Smooth muscle cell of trachea (primary cell): Measurements from ENCODE around the gene MAN2B2. TPM values are rescaled to one million over a fixed set of nuclear protein-coding genes. Genes with fewer than 3 reads are reported as not detected.

Source experiments
- total RNA-seq: library from RNA; depleted of rRNA; stranded (reverse); fragments of >200 nt; gene quantifications from 2 replicates; pipeline ENCODE4 v1.2.1, GENCODE V29; 2014

Gene MAN2B2
- total RNA-seq: 21.1 and 32.3 TPM in 2 replicates

DNA sequence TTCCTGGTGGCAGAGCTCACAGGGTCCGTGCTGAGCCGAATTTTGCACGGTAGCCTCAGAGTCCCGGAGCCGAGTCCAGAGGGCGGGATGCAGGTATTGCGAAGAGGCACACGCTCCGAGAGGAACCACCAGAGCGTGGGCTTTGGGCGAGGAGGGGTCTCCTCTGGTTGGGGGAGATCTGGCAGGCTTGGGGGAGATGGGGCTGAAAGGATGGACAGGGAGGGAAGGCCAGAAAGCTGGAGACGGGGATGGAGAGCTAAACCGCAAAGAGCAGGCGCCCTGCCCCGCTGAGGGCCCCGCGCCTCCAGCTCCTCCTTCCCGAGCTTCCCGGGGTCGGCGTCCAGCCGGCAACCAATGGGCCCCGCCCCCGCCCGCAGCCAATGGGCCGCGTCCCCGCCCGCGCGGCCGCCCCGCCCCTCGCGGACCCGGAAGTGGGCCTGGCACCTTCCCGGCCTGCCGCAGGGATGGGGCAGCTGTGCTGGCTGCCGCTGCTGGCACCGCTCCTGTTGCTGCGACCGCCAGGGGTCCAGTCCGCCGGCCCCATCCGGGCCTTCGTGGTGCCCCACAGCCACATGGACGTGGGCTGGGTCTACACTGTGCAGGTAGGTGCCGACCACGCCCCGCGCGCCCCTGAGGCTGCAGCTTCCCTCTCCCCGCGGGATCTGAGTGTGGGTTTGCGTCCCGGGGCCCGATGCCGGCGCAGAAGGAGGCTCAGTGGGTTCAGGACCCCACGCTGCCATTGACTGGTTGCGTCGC lies at the start of gene MAN2B2:
TSS of gene MAN2B2 (plus strand) at position 443 of the 756 bp plus-strand sequence. CDS start at position 465, 22 bp downstream.

DNA sequence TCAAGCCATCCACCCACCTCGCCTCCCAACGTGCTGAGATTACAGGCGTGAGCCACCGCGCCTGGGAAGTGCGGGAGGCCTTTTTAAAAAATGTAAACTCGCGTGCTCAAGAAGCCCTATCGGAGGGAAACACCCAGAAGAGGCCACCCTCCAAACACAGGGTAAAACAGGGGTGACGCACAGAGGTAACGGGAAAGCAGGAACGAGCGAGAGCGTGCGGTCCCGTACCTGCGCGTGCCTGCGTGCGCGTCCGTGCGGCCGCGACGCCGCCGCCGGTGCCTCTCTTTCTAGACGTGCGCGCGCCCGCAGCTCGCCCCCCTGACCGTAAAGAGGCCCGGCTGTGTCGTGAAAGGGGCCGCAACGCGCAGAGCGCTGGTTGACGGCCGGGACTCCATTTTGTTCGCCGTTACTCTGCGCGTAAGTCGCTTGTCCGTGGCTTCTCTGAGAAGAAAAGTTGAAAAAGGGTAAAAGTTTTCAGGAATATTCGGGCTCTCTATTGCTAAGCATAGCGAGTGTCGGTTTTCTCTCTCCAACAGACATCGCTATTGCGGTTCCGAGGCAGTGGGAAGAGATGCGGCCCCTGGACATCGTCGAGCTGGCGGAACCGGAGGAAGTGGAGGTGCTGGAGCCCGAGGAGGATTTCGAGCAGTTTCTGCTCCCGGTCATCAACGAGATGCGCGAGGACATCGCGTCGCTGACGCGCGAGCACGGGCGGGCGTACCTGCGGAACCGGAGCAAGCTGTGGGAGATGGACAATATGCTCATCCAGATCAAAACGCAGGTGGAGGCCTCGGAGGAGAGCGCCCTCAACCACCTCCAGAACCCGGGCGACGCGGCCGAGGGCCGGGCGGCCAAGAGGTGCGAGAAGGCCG lies 65.5 kb downstream of the MAN2B2 start, which contains the start of gene MRFAP1:
TSS of gene MRFAP1 (plus strand) at position 394 of the 872 bp plus-strand sequence. CDS start at position 572, 178 bp downstream.

Other genes starting within 250 kb of the MAN2B2 start
- gene PPP2R2C, start 102.6 kb upstream of the MAN2B2 start, total RNA-seq: 0.15 and 0.17 TPM in 2 replicates
- gene MRFAP1, start 65.5 kb downstream of the MAN2B2 start, total RNA-seq: 91.5 and 119 TPM in 2 replicates
- gene S100P, start 118.7 kb downstream of the MAN2B2 start, total RNA-seq: not detected in 2 replicates
- gene MRFAP1L1, start 134.7 kb downstream of the MAN2B2 start, total RNA-seq: 35.7 and 70.0 TPM in 2 replicates
- 22.5 and 23.3 TPM in 2 replicates for gene BLOC1S4, start 141.0 kb downstream of the MAN2B2 start, total RNA-seq
- 21.5 and 21.7 TPM in 2 replicates for gene KIAA0232, start 207.5 kb downstream of the MAN2B2 start, total RNA-seq